Endothelial cell of umbilical vein (primary cell): Measurements from ENCODE around the gene KISS1R. TPM values are rescaled to one million over a fixed set of nuclear protein-coding genes. Genes with fewer than 3 reads are reported as not detected.
A peak's percentile ranks its signal among the peaks of the same experiment; 100 is the strongest.

Source experiments
- BruUV-seq: library from RNA; stranded (reverse); fragments of 400-500 nt; replicated peaks from 2 replicates; lab custom pipeline; 2021; lab: Mats Ljungman, UMichigan
- CTCF ChIA-PET: fragments of 300-600, 350-600 bp; sonication (Branson Sonifier 250); formaldehyde crosslinking; loops from one replicate; lab custom pipeline; 2021; ENCODE audit warnings: antibody characterized with exemption, inconsistent platforms; lab: Charles Lee
- POLR2A ChIA-PET: fragments of 300-600, 350-600 bp; sonication (Branson Sonifier 250); formaldehyde crosslinking; loops from one replicate; lab custom pipeline; 2021; ENCODE audit warnings: antibody characterized with exemption, inconsistent platforms; lab: Charles Lee
- DNase-seq: peaks from one replicate; pipeline ENCODE4 v3.0.0-alpha.2; 2011; ENCODE audit warnings: low read depth, low spot score
- FAIRE-seq: peaks from 2 replicates; lab custom pipeline; 2011; peaks lifted over from hg19 to GRCh38; lab: Jason Lieb, UNC
- H2AFZ ChIP-seq: 2 replicates; pipeline ENCODE4 v1.6.0; 2012; ENCODE audit warnings: low read depth, low read length, control low read depth, inconsistent platforms
- H3K27ac ChIP-seq: 2 replicates; pipeline ENCODE4 v1.5.1; 2011; ENCODE audit warnings: low read depth, mild to moderate bottlenecking, control low read depth, low read length, moderate library complexity; ENCODE audit not compliant: insufficient read depth
- H3K27me3 ChIP-seq, 2 experiments: 2 replicates each; pipeline versions ENCODE4 v1.6.0 to v1.6.1; 2011; ENCODE audit warnings: low read length in 2 of 2, mixed read lengths in 1 of 2; ENCODE audit not compliant: control insufficient read depth in 2 of 2, insufficient read depth in 2 of 2
- H3K36me3 ChIP-seq, 2 experiments: 2 replicates in 1 of 2; 3 replicates in 1 of 2; pipeline ENCODE4 v1.5.1; 2011; ENCODE audit warnings: low read length in 2 of 2, mild to moderate bottlenecking in 1 of 2, moderate library complexity in 1 of 2; ENCODE audit not compliant: control insufficient read depth in 2 of 2, insufficient read depth in 2 of 2; ENCODE audit errors: extremely low read depth in 1 of 2
- H3K4me1 ChIP-seq: 3 replicates; pipeline ENCODE4 v1.5.1; 2011; ENCODE audit warnings: mild to moderate bottlenecking, low read length; ENCODE audit not compliant: control insufficient read depth, insufficient read depth; ENCODE audit errors: extremely low read depth
- H3K4me2 ChIP-seq: 2 replicates; pipeline ENCODE4 v1.6.1; 2011; ENCODE audit warnings: low read length, control low read depth, mixed read lengths; ENCODE audit not compliant: insufficient read depth
- H3K4me3 ChIP-seq, 3 experiments: fragments of 200-600 bp in 1 of 3; sonication (generic), shearing (Covaris generic) in 1 of 3; replicated peaks in 1 of 3; 2 replicates each; pipeline ENCODE4 v1.5.1; 2011 to 2016; ENCODE audit warnings: control low read depth in 3 of 3, low read length in 3 of 3, mild to moderate bottlenecking in 2 of 3, inconsistent platforms in 1 of 3, low read depth in 1 of 3, moderate library complexity in 1 of 3; ENCODE audit not compliant: insufficient read depth in 1 of 3
- H3K79me2 ChIP-seq: 2 replicates; pipeline ENCODE4 v1.6.0; 2012; ENCODE audit warnings: low read length, inconsistent platforms; ENCODE audit not compliant: control insufficient read depth, insufficient read depth
- H3K9ac ChIP-seq: replicated peaks from 2 replicates; pipeline ENCODE3; 2011; ENCODE audit warnings: low read length, control low read depth; ENCODE audit not compliant: insufficient read depth; ENCODE audit errors: extremely low read depth
- H3K9me1 ChIP-seq: replicated peaks from 3 replicates; pipeline ENCODE4 v1.6.0; 2011; ENCODE audit warnings: mild to moderate bottlenecking, low read length; ENCODE audit not compliant: control insufficient read depth, insufficient read depth; ENCODE audit errors: extremely low read depth
- H3K9me3 ChIP-seq: replicated peaks from 2 replicates; pipeline ENCODE4 v1.5.1; 2012; ENCODE audit warnings: low read length, inconsistent platforms; ENCODE audit not compliant: control insufficient read depth, insufficient read depth
- H4K20me1 ChIP-seq: replicated peaks from 2 replicates; pipeline ENCODE3; 2011; ENCODE audit warnings: mild to moderate bottlenecking, low read length; ENCODE audit not compliant: control insufficient read depth, insufficient read depth; ENCODE audit errors: extremely low read depth
- CTCF ChIP-seq, 2 donors: IDR thresholded peaks; 1 replicate in 1 of 2; 2 replicates in 1 of 2; pipeline ENCODE4 v1.5.1; 2011; ENCODE audit warnings: low read length in 2 of 2, mild to moderate bottlenecking in 2 of 2, moderate library complexity in 2 of 2, control low read depth in 1 of 2, inconsistent platforms in 1 of 2, low read depth in 1 of 2; ENCODE audit not compliant: insufficient read depth in 1 of 2; ENCODE audit errors: extremely low read depth in 1 of 2
- EZH2 ChIP-seq: IDR thresholded peaks from 2 replicates; pipeline ENCODE4 v1.6.1; 2012; ENCODE audit warnings: borderline replicate concordance, low read depth, mild to moderate bottlenecking, moderate library complexity, low read length, inconsistent platforms; ENCODE audit not compliant: severe bottlenecking
- FOS ChIP-seq: IDR thresholded peaks from 2 replicates; pipeline ENCODE4 v1.6.1; 2011; ENCODE audit warnings: mild to moderate bottlenecking, low read length, moderate library complexity, borderline replicate concordance; ENCODE audit not compliant: insufficient read depth
- GATA2 ChIP-seq: IDR thresholded peaks from 2 replicates; pipeline ENCODE4 v1.7.0; 2011; ENCODE audit warnings: low read depth, mild to moderate bottlenecking, moderate library complexity, mixed read lengths, low read length; ENCODE audit not compliant: insufficient read length, insufficient read depth
- MAX ChIP-seq: IDR thresholded peaks from 2 replicates; pipeline ENCODE4 v1.6.1; 2011; ENCODE audit not compliant: insufficient read depth, insufficient read length
- MYC ChIP-seq: IDR thresholded peaks from one replicate; pipeline ENCODE4 v1.6.1; 2011; ENCODE audit warnings: mild to moderate bottlenecking, low read depth, low read length
- POLR2A ChIP-seq: IDR thresholded peaks from 2 replicates; pipeline ENCODE4 v1.6.1; 2012; ENCODE audit warnings: low read depth, mild to moderate bottlenecking, control low read depth, low read length
- POLR2AphosphoS5 ChIP-seq: IDR thresholded peaks from 2 replicates; pipeline ENCODE4 v1.6.1; 2012; ENCODE audit warnings: low read depth, mild to moderate bottlenecking, control low read depth, low read length, moderate library complexity; ENCODE audit not compliant: insufficient read depth
- dilution Hi-C: fragments of 300-500 bp; cut with MboI; formaldehyde crosslinking; loops from one replicate; pipeline ENCODE4 v1.15.0; 2019; ENCODE audit warnings: low sequenced_read_pairs; ENCODE audit not compliant: extremely low pct_ligation_motif_present
- intact Hi-C: fragments of 100-400 bp; cut with micrococcal nuclease; formaldehyde crosslinking; loops from one replicate; pipeline ENCODE4 v1.10.0; 2022
- polyA plus RNA-seq, 4 experiments: library from polyadenylated mRNA; depleted of rRNA in 3 of 4; stranded (reverse) in 3 of 4; unstranded in 1 of 4; fragments of >200 nt; gene quantifications; 2 replicates each; pipeline versions ENCODE4 v1.2.1 to v1.2.3, GENCODE V29; 2011 to 2012; ENCODE audit warnings: missing spikeins in 1 of 4
- total RNA-seq: library from RNA; stranded (reverse); gene quantifications from 2 replicates; pipeline ENCODE4 v1.2.3, GENCODE V29; 2021

KISS1R gene
- total and polyA plus RNA-seq, 2 donors (not counting 3 experiments of a cell fraction or from before 2014, with no cell fraction given): not detected

GRCh38 chr19:897442-898039 lies 19.6 kb upstream of the KISS1R start:
- dilution Hi-C loops (no loop called here), intact Hi-C loops (no loop called here)
- Histone ChIP-seq H3K4me3 (no peak overlapping the region), H3K4me2 (no peak overlapping the region), H3K36me3 (peaks cover 0 to 11% of the 10 kb centered on the region in 2 experiments), H3K9me1 (no peaks in the 10 kb centered on the region), H4K20me1 (no peaks in the 10 kb centered on the region), H2AFZ (no peak overlapping the region), H3K27me3 (no peaks in the 10 kb centered on the region), H3K9ac (no peak overlapping the region), H3K4me1 (no peaks in the 10 kb centered on the region), H3K79me2 (no peaks in the 10 kb centered on the region), H3K9me3 (no peaks in the 10 kb centered on the region), H3K27ac (no peak overlapping the region)
- ChIA-PET POLR2A (no interaction called here), CTCF (interaction anchor here (0.7 to 1.3 kb wide), 2 partner anchors 8 to 32 kb away, joined by 3 read pairs; no protein-coding TSS in a partner anchor)
- FAIRE-seq (no peak), DNase-seq (no peak)
- no peak for TF ChIP-seq FOS
- TF ChIP-seq MAX: no peak
- no peak for TF ChIP-seq POLR2A
- TF ChIP-seq GATA2: no peak
- no peak for TF ChIP-seq MYC
- no peak for TF ChIP-seq EZH2
- no peak for TF ChIP-seq POLR2AphosphoS5
- peak in 1 of 2 donors; percentile 15 for TF ChIP-seq CTCF (IDR thresholded peaks at IDR 0.05; ENCODE audit: extremely low read depth in 1 of 2, insufficient read depth in 1 of 2, low read depth in 1 of 2, low read length in 2 of 2)
- no TSS peak for BruUV-seq
